Neural crest cell (in vitro differentiated cells): ENCODE measurements around the gene PTGER2. TPM values are rescaled to one million over a fixed set of nuclear protein-coding genes. Genes with fewer than 3 reads are reported as not detected.

ENCODE experiments used
- DNase-seq: peaks from one replicate; pipeline ENCODE4 v3.0.0; 2021; ENCODE audit warnings: low read depth, mixed read lengths, low spot score
- H3K27ac Mint-ChIP-seq: one replicate; pipeline ENCODE4 v1.8.0; 2021; ENCODE audit warnings: mild to moderate bottlenecking, mixed read lengths; ENCODE audit not compliant: unreplicated experiment
- H3K27me3 Mint-ChIP-seq: 2 replicates; pipeline ENCODE4 v1.8.0; 2021; ENCODE audit warnings: low read depth, mild to moderate bottlenecking, mixed read lengths
- H3K36me3 Mint-ChIP-seq: 2 replicates; pipeline ENCODE4 v1.8.0; 2021; ENCODE audit warnings: low read depth, mild to moderate bottlenecking, mixed read lengths
- H3K4me1 Mint-ChIP-seq: 2 replicates; pipeline ENCODE4 v1.8.0; 2021; ENCODE audit warnings: mixed read lengths
- H3K4me3 Mint-ChIP-seq: one replicate; pipeline ENCODE4 v1.8.0; 2021; ENCODE audit warnings: mild to moderate bottlenecking, mixed read lengths
- H3K9me3 Mint-ChIP-seq: 2 replicates; pipeline ENCODE4 v1.8.0; 2021; ENCODE audit warnings: mixed read lengths
- total RNA-seq: library from RNA; stranded (reverse); gene quantifications from 2 replicates; pipeline ENCODE4 v1.2.1, GENCODE V29; 2021
- TF ChIP-seq, protein P1 (sequence below): fragments of 200-600 bp; sonication (generic); conservative IDR thresholded peaks from 2 replicates; pipeline ENCODE4 v1.5.0; 2021; ENCODE audit warnings: antibody characterized with exemption, mild to moderate bottlenecking

PTGER2 gene
- total RNA-seq, 1 donor from 2014 or later = not detected

DNA sequence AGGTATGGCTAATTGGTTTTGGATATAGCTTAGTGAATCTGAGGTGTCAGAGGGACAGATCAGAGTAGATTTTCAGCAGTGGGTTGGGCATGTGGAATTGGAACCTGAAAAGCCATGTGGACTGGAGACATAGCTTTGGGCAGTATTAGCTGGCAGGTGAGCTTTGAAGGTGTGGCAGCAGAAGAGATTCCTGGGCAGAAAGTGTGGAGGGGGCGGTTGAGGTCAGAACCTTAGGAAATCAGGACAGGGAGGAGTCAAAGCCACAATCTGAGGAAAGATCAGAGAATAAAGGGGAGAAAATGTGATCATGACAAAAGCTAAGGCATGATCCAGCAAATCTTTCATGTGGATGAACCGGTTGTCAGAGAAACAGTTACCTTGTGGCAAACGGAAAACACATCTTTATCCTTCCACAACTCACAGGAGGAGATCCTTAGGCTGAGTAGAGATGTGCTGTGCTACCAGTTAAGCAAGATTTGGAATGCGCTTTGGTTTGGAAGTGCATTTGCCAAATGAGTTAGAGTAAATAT is 56.4 kb downstream of the PTGER2 start:
- TF ChIP-seq, protein P1, sequence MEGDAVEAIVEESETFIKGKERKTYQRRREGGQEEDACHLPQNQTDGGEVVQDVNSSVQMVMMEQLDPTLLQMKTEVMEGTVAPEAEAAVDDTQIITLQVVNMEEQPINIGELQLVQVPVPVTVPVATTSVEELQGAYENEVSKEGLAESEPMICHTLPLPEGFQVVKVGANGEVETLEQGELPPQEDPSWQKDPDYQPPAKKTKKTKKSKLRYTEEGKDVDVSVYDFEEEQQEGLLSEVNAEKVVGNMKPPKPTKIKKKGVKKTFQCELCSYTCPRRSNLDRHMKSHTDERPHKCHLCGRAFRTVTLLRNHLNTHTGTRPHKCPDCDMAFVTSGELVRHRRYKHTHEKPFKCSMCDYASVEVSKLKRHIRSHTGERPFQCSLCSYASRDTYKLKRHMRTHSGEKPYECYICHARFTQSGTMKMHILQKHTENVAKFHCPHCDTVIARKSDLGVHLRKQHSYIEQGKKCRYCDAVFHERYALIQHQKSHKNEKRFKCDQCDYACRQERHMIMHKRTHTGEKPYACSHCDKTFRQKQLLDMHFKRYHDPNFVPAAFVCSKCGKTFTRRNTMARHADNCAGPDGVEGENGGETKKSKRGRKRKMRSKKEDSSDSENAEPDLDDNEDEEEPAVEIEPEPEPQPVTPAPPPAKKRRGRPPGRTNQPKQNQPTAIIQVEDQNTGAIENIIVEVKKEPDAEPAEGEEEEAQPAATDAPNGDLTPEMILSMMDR = no peak
- no peak overlapping the region for H3K27ac Mint-ChIP-seq
- no peaks in the 10 kb centered on the region for H3K27me3 Mint-ChIP-seq
- no peak for DNase-seq
- no peak overlapping the region for H3K4me3 Mint-ChIP-seq
- peaks cover 13% of the 10 kb centered on the region for H3K9me3 Mint-ChIP-seq
- no peaks in the 10 kb centered on the region for H3K4me1 Mint-ChIP-seq
- H3K36me3 Mint-ChIP-seq = peaks cover 3% of the 10 kb centered on the region

DNA sequence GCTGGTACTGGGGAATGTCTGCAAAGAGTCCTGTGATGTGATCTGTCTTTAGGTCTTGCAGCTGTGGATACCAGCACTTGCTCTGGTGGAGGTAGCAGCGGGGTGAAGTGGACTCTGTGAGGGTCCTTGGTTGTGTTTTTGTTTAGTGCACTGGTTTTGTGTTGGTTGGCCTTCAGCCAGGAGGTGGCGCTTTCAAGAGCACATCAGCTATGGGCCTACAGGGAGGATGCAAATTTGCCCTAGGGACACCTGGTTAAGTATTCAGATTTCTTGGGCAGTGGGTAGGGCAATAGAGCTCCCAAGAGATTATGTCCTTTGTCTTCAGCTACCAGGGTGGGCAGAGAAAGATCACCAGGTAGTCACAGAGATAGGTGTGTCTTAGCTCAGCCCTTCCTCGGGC is 63.8 kb downstream of the PTGER2 start:
- Mint-ChIP-seq H3K36me3 (peaks cover 3% of the 10 kb centered on the region), H3K27me3 (no peaks in the 10 kb centered on the region), H3K4me1 (no peaks in the 10 kb centered on the region), H3K4me3 (no peak overlapping the region), H3K9me3 (peaks cover 22% of the 10 kb centered on the region), H3K27ac (no peak overlapping the region)
- TF ChIP-seq, protein P1 = no peak
- no peak for DNase-seq

Other genes with a start within 250 kb of the PTGER2 start
- gene NID2, start 245.3 kb upstream of the PTGER2 start, total RNA-seq = 41.6 and 42.5 TPM in 2 replicates
- gene PTGDR, start 46.6 kb upstream of the PTGER2 start, total RNA-seq = not detected in 2 replicates
- 11.1 and 11.5 TPM in 2 replicates for gene TXNDC16, start 238.2 kb downstream of the PTGER2 start, total RNA-seq
- gene GPR137C, start 238.5 kb downstream of the PTGER2 start, total RNA-seq = 3.9 and 4.2 TPM in 2 replicates